Mammary epithelial cell (primary cell): Measurements from ENCODE around the gene LALBA.

Source experiments
- CTCF ChIP-seq, 2 donors: IDR thresholded peaks in 1 of 2; conservative IDR thresholded peaks in 1 of 2; 2 replicates each; pipeline ENCODE4 v1.5.1; 2011 to 2012; ENCODE audit warnings: inconsistent platforms in 2 of 2, low read length in 2 of 2, mild to moderate bottlenecking in 2 of 2, control low read depth in 1 of 2, low read depth in 1 of 2; ENCODE audit not compliant: insufficient read depth in 1 of 2; ENCODE audit errors: extremely low read depth in 1 of 2
- EZH2 ChIP-seq: IDR thresholded peaks from 2 replicates; pipeline ENCODE4 v1.6.1; 2012; ENCODE audit warnings: low read length, inconsistent platforms, borderline replicate concordance

GRCh38 chr12:48557919-48558318 lies 11.9 kb downstream of the LALBA start:
- TF ChIP-seq CTCF (conservative IDR thresholded peaks at IDR 0.05 in 1 of 2, IDR thresholded peaks at IDR 0.05 in 1 of 2; ENCODE audit: extremely low read depth in 1 of 2, insufficient read depth in 1 of 2, low read depth in 1 of 2, low read length in 2 of 2) = no peak
- no peak for TF ChIP-seq EZH2
